Fibroblast of the aortic adventitia (primary cell): ENCODE measurements around the gene FKBP15. TPM values are rescaled to one million over a fixed set of nuclear protein-coding genes. Genes with fewer than 3 reads are reported as not detected.

ENCODE experiments used
- DNase-seq: peaks from one replicate; pipeline ENCODE4 v3.0.0-alpha.2; 2010; ENCODE audit warnings: low read depth
- H3K4me3 ChIP-seq: 2 replicates; pipeline ENCODE4 v1.5.1; 2011; ENCODE audit warnings: low read depth, mild to moderate bottlenecking, control low read depth, low read length, moderate library complexity
- total RNA-seq: library from RNA; depleted of rRNA; stranded (reverse); fragments of >200 nt; gene quantifications from 2 replicates; pipeline ENCODE4 v1.2.3, GENCODE V29; 2012; ENCODE audit warnings: low replicate concordance
- TF ChIP-seq, protein P1 (sequence below): IDR thresholded peaks from 2 replicates; pipeline ENCODE4 v1.5.1; 2011; ENCODE audit warnings: mild to moderate bottlenecking, low read length, control low read depth, inconsistent platforms; ENCODE audit not compliant: insufficient read depth

FKBP15 gene
- total RNA-seq, 1 donor = 27.7 TPM

DNA sequence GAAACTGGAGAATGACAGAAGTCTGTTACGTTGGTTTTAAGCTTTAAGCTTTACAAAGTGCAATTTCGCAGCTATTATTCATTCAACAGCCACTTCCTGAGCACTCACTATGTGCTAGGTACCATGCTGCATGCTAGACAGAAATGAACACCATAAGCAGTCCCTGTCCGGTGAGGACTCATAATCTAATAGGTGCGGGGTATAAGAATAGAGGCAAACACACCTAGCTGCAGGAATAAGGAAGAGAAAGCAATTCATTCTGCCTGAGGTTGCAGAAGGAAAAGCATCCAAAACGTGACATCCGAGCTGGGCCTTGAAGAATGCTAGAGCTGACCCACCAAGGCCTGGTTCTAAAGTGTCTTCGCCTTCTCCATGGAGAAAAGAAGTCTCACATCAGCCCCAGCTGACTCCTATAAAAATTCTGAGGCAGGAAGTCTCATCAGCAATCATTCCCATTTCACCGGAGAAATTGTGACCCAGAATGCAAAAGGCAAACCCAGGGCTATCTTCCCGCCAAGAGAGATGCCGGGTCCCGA lies 542 bp downstream of the FKBP15 start:
- H3K4me3 ChIP-seq = peak overlapping the region; percentile 96
- no peak for DNase-seq

DNA sequence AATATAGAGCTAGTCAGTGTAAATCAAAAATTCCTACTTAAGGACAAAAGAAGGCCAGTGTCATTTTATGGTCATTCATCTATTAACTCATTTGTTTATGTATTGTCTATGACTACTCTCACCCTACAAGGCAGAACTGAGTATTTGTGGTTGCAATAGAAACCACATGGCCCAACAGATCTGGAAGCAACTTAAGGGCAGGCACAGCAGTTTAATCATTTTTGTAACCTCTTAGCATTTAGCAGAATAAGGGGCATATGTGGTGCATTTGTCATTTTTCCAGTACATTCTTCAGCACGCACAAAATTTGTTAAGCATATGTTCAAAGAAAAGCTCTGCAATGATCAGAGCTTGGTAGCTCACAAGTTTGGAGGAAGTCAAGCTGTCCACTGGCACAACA lies 1.1 kb downstream of the FKBP15 start:
- TF ChIP-seq, protein P1, sequence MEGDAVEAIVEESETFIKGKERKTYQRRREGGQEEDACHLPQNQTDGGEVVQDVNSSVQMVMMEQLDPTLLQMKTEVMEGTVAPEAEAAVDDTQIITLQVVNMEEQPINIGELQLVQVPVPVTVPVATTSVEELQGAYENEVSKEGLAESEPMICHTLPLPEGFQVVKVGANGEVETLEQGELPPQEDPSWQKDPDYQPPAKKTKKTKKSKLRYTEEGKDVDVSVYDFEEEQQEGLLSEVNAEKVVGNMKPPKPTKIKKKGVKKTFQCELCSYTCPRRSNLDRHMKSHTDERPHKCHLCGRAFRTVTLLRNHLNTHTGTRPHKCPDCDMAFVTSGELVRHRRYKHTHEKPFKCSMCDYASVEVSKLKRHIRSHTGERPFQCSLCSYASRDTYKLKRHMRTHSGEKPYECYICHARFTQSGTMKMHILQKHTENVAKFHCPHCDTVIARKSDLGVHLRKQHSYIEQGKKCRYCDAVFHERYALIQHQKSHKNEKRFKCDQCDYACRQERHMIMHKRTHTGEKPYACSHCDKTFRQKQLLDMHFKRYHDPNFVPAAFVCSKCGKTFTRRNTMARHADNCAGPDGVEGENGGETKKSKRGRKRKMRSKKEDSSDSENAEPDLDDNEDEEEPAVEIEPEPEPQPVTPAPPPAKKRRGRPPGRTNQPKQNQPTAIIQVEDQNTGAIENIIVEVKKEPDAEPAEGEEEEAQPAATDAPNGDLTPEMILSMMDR = no peak
- DNase-seq = peak; percentile 25
- H3K4me3 ChIP-seq = peak overlapping the region; percentile 96

More for the DNA sequence above, 542 bp downstream of the FKBP15 start:
- TF ChIP-seq, protein P1 = no peak

DNA sequence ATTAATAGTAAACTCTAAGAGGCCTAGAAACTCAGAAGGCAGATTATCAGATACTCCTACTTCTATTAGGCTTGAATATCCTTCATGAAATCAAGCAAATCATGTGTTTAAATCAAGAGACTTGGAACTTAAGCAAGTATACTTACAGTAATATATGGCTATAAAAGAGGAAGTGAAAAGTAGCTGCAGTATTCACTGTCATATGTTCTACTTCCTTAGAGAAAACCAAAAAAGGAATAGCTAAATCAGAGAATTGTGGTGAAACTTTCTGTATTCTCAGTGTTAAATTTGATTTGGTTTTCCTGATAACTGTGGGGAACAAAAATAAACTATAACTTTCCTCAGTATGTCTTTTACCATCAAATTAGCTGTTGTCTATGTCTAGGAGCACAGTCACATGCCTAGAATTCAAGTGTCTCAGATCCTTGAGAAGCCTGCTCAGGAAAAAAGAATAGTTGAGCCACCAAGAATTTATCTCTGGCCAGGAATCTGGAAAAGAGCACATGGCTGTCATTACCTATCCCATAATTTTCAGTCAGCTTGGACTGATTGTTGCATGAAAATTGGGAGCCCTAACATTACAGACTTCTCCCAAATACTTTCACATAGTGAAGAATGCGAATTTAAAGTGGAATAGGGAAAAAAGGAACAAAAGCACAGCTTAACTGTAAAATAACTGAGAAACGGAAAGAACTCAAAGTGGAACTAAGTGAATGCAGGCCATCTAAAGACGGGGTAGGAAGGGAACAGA lies 1.7 kb downstream of the FKBP15 start:
- TF ChIP-seq, protein P1 = no peak
- DNase-seq = no peak
- H3K4me3 ChIP-seq = peak overlapping the region; percentile 35

DNA sequence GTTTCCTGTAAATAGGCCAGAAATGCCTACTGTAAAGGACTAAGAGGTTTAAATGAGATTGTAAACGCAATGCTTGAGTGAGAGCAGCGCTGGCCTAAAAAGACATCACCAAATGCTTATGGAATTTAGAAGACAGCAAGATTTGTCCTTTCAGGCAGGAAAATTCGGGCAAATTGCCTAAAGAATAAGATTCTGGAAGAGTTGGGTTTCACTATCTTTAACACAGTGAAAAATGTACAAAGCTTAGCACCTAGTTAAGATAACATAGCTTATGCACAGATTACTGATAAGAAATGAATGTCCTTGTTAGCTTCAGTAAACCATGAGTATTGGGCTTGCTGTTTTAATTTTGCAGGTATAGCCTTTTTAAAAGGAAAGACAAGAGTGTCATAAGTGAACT lies 4.7 kb downstream of the FKBP15 start:
- H3K4me3 ChIP-seq = no peak overlapping the region
- TF ChIP-seq, protein P1 = no peak
- DNase-seq = no peak

DNA sequence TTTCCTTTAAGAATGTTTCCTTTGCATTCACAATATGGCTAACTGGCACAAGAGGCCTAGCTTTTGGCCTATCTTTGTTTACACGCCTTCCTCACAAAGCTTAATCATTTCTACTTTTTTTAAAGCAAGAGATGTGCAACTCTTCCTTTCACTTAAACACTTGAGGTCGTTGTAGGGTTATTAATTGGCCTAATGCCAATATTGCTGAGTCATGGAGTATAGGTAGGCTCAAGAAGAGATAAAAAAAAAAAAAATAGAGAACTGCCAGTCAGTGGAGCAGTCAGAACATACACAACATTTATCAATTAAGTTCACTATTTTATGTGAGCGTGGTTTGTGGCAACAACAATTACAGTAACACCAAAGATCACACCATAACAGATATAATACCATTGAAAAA lies 5.9 kb downstream of the FKBP15 start:
- TF ChIP-seq, protein P1 = no peak
- no peak overlapping the region for H3K4me3 ChIP-seq
- DNase-seq = peak; percentile 30

DNA sequence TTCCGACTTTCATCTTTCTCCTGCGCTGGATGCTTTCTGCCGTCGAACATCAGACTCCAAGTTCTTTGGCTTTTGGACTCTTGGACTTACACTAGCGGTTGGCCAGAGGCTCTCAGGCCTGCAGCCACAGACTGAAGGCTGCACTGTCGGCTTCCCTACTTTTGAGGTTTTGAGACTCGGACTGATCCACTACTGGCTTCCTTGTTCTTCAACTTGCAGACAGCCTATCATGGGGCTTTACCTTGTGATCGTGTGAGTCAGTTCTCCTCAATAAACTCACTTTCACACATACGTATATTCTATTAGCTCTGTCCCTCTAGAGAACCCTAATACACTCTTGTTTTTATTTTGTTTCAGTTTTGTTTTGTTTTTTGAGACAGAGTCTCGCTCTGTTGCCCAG lies 10.3 kb downstream of the FKBP15 start:
- H3K4me3 ChIP-seq = no peak overlapping the region
- no peak for DNase-seq
- TF ChIP-seq, protein P1 = no peak
